Measurements from ENCODE around the gene CDH23. TPM values are rescaled to one million over a fixed set of nuclear protein-coding genes. Genes with fewer than 3 reads are reported as not detected.
A peak's percentile ranks its signal among the peaks of the same experiment; 100 is the strongest.

The CDH23 gene
- total and polyA plus RNA-seq, 12 donors, result 1.7 to 20.2 (median 7.8) TPM

- Histone ChIP-seq H3K36me3 (replicated peaks in 1 of 2) (no peaks in the 10 kb centered on the region), H3K4me3 (no peak overlapping the region)
- 82 to 90% (median 86%) methylated on average over 10 of the region's 10 CpGs for WGBS, 4 donors
Measured at GRCh38 chr10:71545001-71545400, 148.3 kb downstream of the CDH23 start.

GRCh38 chr10:71546220-71546619, 149.5 kb downstream of the CDH23 start:
- DNase-seq, result no peak
- intact Hi-C loops (cut with DNase I), result no loop called here
- H3K9me3 ChIP-seq (replicated peaks in 1 of 3), result no peaks in the 10 kb centered on the region
- H3K36me3 ChIP-seq (replicated peaks in 1 of 2), result no peaks in the 10 kb centered on the region
- TF ChIP-seq CTCF (IDR thresholded peaks at IDR 0.05) (no peak), POLR2A (IDR thresholded peaks at IDR 0.05) (no peak)
- H3K4me3 ChIP-seq, result no peak overlapping the region
- 81 to 90% (median 85%) methylated on average over 7 of the region's 7 CpGs for WGBS, 4 donors
- H3K27me3 ChIP-seq, result no peaks in the 10 kb centered on the region
- H3K27ac ChIP-seq, result no peak overlapping the region
- no peaks in the 10 kb centered on the region for H3K4me1 ChIP-seq (replicated peaks in 1 of 2)

More at GRCh38 chr10:71545001-71545400, 148.3 kb downstream of the CDH23 start:
- no peak for TF ChIP-seq POLR2A (IDR thresholded peaks at IDR 0.05)
- no peak for TF ChIP-seq CTCF (IDR thresholded peaks at IDR 0.05)
- no peaks in the 10 kb centered on the region for H3K9me3 ChIP-seq (replicated peaks in 1 of 3)
- no peaks in the 10 kb centered on the region for H3K27me3 ChIP-seq
- no peak overlapping the region for H3K27ac ChIP-seq
- H3K4me1 ChIP-seq (replicated peaks in 1 of 2), result no peaks in the 10 kb centered on the region
- intact Hi-C loops (cut with DNase I), result no loop called here
- no peak for DNase-seq

- 77 to 95% (median 87%) methylated on average over 11 to 12 of the region's 12 CpGs for WGBS, 4 donors
- intact Hi-C loops (cut with DNase I), result no loop called here
- Histone ChIP-seq H3K4me3 (no peak overlapping the region), H3K27me3 (no peaks in the 10 kb centered on the region), H3K9me3 (replicated peaks in 1 of 3) (no peaks in the 10 kb centered on the region), H3K4me1 (replicated peaks in 1 of 2) (no peaks in the 10 kb centered on the region), H3K36me3 (replicated peaks in 1 of 2) (no peaks in the 10 kb centered on the region), H3K27ac (peak overlapping the region in 2 of 5 donors; percentile 52 to 79)
- TF ChIP-seq CTCF (IDR thresholded peaks at IDR 0.05) (no peak), POLR2A (IDR thresholded peaks at IDR 0.05) (no peak)
- no peak for DNase-seq
Measured at GRCh38 chr10:71547312-71547711, 150.6 kb downstream of the CDH23 start.

GRCh38 chr10:71547876-71548846, 151.4 kb downstream of the CDH23 start:
- Histone ChIP-seq H3K27me3 (no peaks in the 10 kb centered on the region), H3K4me3 (no peak overlapping the region), H3K9me3 (replicated peaks in 1 of 3) (no peaks in the 10 kb centered on the region), H3K27ac (peak overlapping the region in 2 of 5 donors; percentile 45 to 79), H3K4me1 (replicated peaks in 1 of 2) (no peaks in the 10 kb centered on the region), H3K36me3 (replicated peaks in 1 of 2) (no peaks in the 10 kb centered on the region)
- TF ChIP-seq CTCF (IDR thresholded peaks at IDR 0.05) (peak in 5 of 6 experiments; percentile 6 to 21 (median 20)), POLR2A (IDR thresholded peaks at IDR 0.05) (no peak)
- intact Hi-C loops (cut with DNase I), result no loop called here
- peak in 6 of 7 donors; percentile 22 to 70 (median 38) for DNase-seq
- 65 to 73% (median 68%) methylated on average over 14 to 20 of the region's 20 CpGs for WGBS, 4 donors

Measured in adrenal gland (tissue), 12 donors.